ENCODE results near the gene DYNC2LI1. TPM values are rescaled to one million over a fixed set of nuclear protein-coding genes. Genes with fewer than 3 reads are reported as not detected.

The DYNC2LI1 gene
- total RNA-seq, 1 donor from 2014 or later: 15.3 TPM

GRCh38 chr2:43838560-43839267, 64.9 kb downstream of the DYNC2LI1 start, which contains the start of the genes ABCG5 and ABCG8:
Gene ABCG5, minus strand, starts transcription at chr2:43838839. Its CDS starts 160 bp downstream, at chr2:43838679.
Gene ABCG8, plus strand, starts transcription at chr2:43838971. Its CDS starts 83 bp downstream, at chr2:43839054.
- H2AFZ ChIP-seq (ENCODE audit: low read depth, low read length): no peak within 1 kb of the TSS
- no peak for TF ChIP-seq EZH2 (IDR thresholded peaks at IDR 0.05; ENCODE audit: insufficient read depth, low read length)
- TF ChIP-seq, protein P1, sequence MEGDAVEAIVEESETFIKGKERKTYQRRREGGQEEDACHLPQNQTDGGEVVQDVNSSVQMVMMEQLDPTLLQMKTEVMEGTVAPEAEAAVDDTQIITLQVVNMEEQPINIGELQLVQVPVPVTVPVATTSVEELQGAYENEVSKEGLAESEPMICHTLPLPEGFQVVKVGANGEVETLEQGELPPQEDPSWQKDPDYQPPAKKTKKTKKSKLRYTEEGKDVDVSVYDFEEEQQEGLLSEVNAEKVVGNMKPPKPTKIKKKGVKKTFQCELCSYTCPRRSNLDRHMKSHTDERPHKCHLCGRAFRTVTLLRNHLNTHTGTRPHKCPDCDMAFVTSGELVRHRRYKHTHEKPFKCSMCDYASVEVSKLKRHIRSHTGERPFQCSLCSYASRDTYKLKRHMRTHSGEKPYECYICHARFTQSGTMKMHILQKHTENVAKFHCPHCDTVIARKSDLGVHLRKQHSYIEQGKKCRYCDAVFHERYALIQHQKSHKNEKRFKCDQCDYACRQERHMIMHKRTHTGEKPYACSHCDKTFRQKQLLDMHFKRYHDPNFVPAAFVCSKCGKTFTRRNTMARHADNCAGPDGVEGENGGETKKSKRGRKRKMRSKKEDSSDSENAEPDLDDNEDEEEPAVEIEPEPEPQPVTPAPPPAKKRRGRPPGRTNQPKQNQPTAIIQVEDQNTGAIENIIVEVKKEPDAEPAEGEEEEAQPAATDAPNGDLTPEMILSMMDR (IDR thresholded peaks at IDR 0.05; ENCODE audit: insufficient read depth, low read depth, low read length): no peak
- no peak for DNase-seq (ENCODE audit: low read depth)
- H3K27ac ChIP-seq (ENCODE audit: low read depth, low read length): no peak within 1 kb of the TSS
- H3K36me3 ChIP-seq (ENCODE audit: insufficient read depth, low read length): no peaks in the 10 kb centered on the region
- peaks cover 8% of the 10 kb centered on the region for H3K27me3 ChIP-seq (ENCODE audit: insufficient read depth, low read length)
- H3K4me2 ChIP-seq (ENCODE audit: low read length): no peak within 1 kb of the TSS
- no peaks in the 10 kb centered on the region for H3K79me2 ChIP-seq (ENCODE audit: insufficient read depth, low read length)
- peaks cover 6% of the 10 kb centered on the region for H3K27me3 Mint-ChIP-seq (ENCODE audit: low read depth, unreplicated experiment)
- no peaks in the 10 kb centered on the region for H3K9me3 ChIP-seq (ENCODE audit: insufficient read depth, low read depth, low read length)
- no peaks in the 10 kb centered on the region for H3K36me3 Mint-ChIP-seq (ENCODE audit: low read depth, unreplicated experiment)
- no peaks in the 10 kb centered on the region for H3K4me1 Mint-ChIP-seq (ENCODE audit: low read depth, unreplicated experiment)
- no peak within 1 kb of the TSS for H3K9ac ChIP-seq (ENCODE audit: low read length)
- H3K4me3 ChIP-seq (ENCODE audit: insufficient read depth, low read depth, low read length): no peak within 1 kb of the TSS
- no peaks in the 10 kb centered on the region for H3K9me3 Mint-ChIP-seq (ENCODE audit: unreplicated experiment)
- no peak for FAIRE-seq
- no peak within 1 kb of the TSS for H3K27ac Mint-ChIP-seq (ENCODE audit: unreplicated experiment)
- H3K4me1 ChIP-seq (ENCODE audit: insufficient read depth, low read length): no peaks in the 10 kb centered on the region
- H4K20me1 ChIP-seq (ENCODE audit: insufficient read depth, low read length): no peaks in the 10 kb centered on the region
- H3K4me3 Mint-ChIP-seq (ENCODE audit: unreplicated experiment): no peak within 1 kb of the TSS

DNA sequence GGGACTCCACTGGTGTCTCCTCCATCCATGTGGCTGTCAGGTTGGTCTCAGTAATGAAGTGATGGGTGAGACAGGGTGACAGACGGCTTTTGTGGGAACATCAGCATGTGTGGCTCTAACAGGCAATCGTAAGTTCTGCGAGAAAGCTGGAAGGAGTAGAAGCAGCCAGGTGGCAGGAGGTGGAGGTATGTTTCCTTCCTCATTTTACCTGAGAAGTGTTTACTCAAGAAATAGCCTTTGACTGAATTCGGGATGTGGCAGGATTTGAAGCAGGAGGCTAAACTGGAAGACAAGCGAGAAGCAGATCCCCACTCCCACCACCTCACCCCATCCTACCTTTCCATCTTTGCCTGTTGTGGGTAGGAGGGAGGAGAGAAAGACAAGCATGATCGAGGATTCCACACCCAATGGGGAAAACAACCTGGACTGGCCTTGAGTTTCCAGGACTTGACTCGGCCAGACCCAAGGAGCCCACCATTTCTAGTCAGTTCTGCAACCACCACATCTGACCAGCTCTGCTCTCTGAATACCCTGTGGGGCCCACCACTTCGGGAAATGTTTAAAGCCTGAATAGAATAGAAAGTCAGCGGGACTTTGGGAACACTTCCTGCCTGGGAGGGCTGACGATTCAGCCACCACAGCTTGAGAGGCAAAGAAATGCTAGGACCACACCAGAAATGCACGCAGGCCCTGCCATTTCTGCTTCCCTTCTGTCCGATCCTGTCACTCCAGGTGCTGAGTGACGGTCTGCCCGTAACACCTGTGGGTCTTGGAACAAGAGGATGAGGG, 66.1 kb downstream of the DYNC2LI1 start:
- no peak for TF ChIP-seq EZH2 (IDR thresholded peaks at IDR 0.05; ENCODE audit: insufficient read depth, low read length)
- TF ChIP-seq, protein P1 (IDR thresholded peaks at IDR 0.05; ENCODE audit: insufficient read depth, low read depth, low read length): no peak
- Histone ChIP-seq H3K27ac (ENCODE audit: low read depth, low read length) (no peak overlapping the region), H3K79me2 (ENCODE audit: insufficient read depth, low read length) (no peaks in the 10 kb centered on the region), H2AFZ (ENCODE audit: low read depth, low read length) (no peak overlapping the region), H3K4me1 (ENCODE audit: insufficient read depth, low read length) (no peaks in the 10 kb centered on the region), H3K9me3 (ENCODE audit: insufficient read depth, low read depth, low read length) (no peaks in the 10 kb centered on the region), H3K9ac (ENCODE audit: low read length) (no peak overlapping the region), H3K4me3 (ENCODE audit: insufficient read depth, low read depth, low read length) (no peak overlapping the region), H4K20me1 (ENCODE audit: insufficient read depth, low read length) (no peaks in the 10 kb centered on the region), H3K36me3 (ENCODE audit: insufficient read depth, low read length) (no peaks in the 10 kb centered on the region), H3K27me3 (ENCODE audit: insufficient read depth, low read length) (peaks cover 6% of the 10 kb centered on the region), H3K4me2 (ENCODE audit: low read length) (no peak overlapping the region)
- Mint-ChIP-seq H3K27ac (ENCODE audit: unreplicated experiment) (no peak overlapping the region), H3K9me3 (ENCODE audit: unreplicated experiment) (no peaks in the 10 kb centered on the region), H3K4me3 (ENCODE audit: unreplicated experiment) (no peak overlapping the region), H3K36me3 (ENCODE audit: low read depth, unreplicated experiment) (no peaks in the 10 kb centered on the region), H3K27me3 (ENCODE audit: low read depth, unreplicated experiment) (peaks cover 8% of the 10 kb centered on the region), H3K4me1 (ENCODE audit: low read depth, unreplicated experiment) (no peaks in the 10 kb centered on the region)
- DNase-seq (ENCODE audit: low read depth) (no peak), FAIRE-seq (no peak)
